IMR-90 (cell line): ENCODE results near the gene DAD1. TPM values are rescaled to one million over a fixed set of nuclear protein-coding genes. Genes with fewer than 3 reads are reported as not detected.
A peak's percentile ranks its signal among the peaks of the same experiment; 100 is the strongest.

ENCODE experiments used
- ATAC-seq: fragments of 200-7000 bp; cut with Tn5 transposase; 2 replicates; pipeline ENCODE4 v1.9.1; 2020; ENCODE audit warnings: low read depth, mild to moderate bottlenecking, moderate library complexity
- BruUV-seq: library from RNA; stranded (reverse); fragments of 400-500 nt; replicated peaks from 2 replicates; lab custom pipeline; 2021; lab: Mats Ljungman, UMichigan
- CTCF ChIA-PET: fragments of 300-600 bp; formaldehyde crosslinking; extraction: SDS; loops from one replicate; lab custom pipeline; 2021; ENCODE audit warnings: antibody characterized with exemption; lab: Yijun Ruan, JAX
- POLR2A ChIA-PET: fragments of 300-600 bp; sonication (Branson Sonifier 250); formaldehyde crosslinking; loops from one replicate; lab custom pipeline; 2022; ENCODE audit warnings: antibody characterized with exemption; ENCODE audit not compliant: unreplicated experiment; lab: Charles Lee
- DNase-seq: peaks from one replicate; pipeline ENCODE4 v3.0.0; 2013
- H2AFZ ChIP-seq: replicated peaks from 2 replicates; pipeline ENCODE3; 2013; ENCODE audit warnings: low read length, mild to moderate bottlenecking; ENCODE audit not compliant: poor library complexity
- H2AK5ac ChIP-seq: 2 replicates; pipeline ENCODE4 v1.6.1; 2013; ENCODE audit warnings: low read depth, low read length, inconsistent platforms
- H2AK9ac ChIP-seq: replicated peaks from 2 replicates; pipeline ENCODE3; 2013; ENCODE audit warnings: mild to moderate bottlenecking, low read depth, low read length, moderate library complexity; ENCODE audit not compliant: poor library complexity
- H2BK120ac ChIP-seq: 2 replicates; pipeline ENCODE4 v1.6.1; 2013; ENCODE audit warnings: low read depth, low read length, inconsistent platforms
- H2BK15ac ChIP-seq: 3 replicates; pipeline ENCODE4 v1.6.1; 2013; ENCODE audit warnings: low read depth, low read length, inconsistent platforms
- H2BK20ac ChIP-seq: 2 replicates; pipeline ENCODE4 v1.6.1; 2013; ENCODE audit warnings: low read depth, mild to moderate bottlenecking, inconsistent platforms, low read length, moderate library complexity
- H2BK5ac ChIP-seq: 2 replicates; pipeline ENCODE4 v1.6.1; 2013; ENCODE audit warnings: mild to moderate bottlenecking, low read depth, low read length, inconsistent platforms; ENCODE audit not compliant: poor library complexity, severe bottlenecking
- H3K14ac ChIP-seq: replicated peaks from 2 replicates; pipeline ENCODE4 v1.6.1; 2013; ENCODE audit warnings: low read depth, low read length, inconsistent platforms
- H3K18ac ChIP-seq: 2 replicates; pipeline ENCODE4 v1.6.1; 2013; ENCODE audit warnings: low read depth, low read length, control low read depth
- H3K23ac ChIP-seq: 2 replicates; pipeline ENCODE4 v1.6.1; 2013; ENCODE audit warnings: low read depth, low read length, inconsistent platforms
- H3K27ac ChIP-seq: 2 replicates; pipeline ENCODE4 v1.5.1; 2013; ENCODE audit warnings: mild to moderate bottlenecking, control low read depth, low read length; ENCODE audit not compliant: insufficient read depth
- H3K27me3 ChIP-seq: 2 replicates; pipeline ENCODE4 v1.6.1; 2013; ENCODE audit warnings: low read length; ENCODE audit not compliant: control insufficient read depth, insufficient read depth
- H3K36me3 ChIP-seq: 2 replicates; pipeline ENCODE4 v1.6.1; 2013; ENCODE audit warnings: low read length, mixed read lengths; ENCODE audit not compliant: control insufficient read depth, insufficient read depth
- H3K4ac ChIP-seq: 2 replicates; pipeline ENCODE4 v1.6.1; 2013; ENCODE audit warnings: low read depth, low read length, inconsistent platforms
- H3K4me1 ChIP-seq: 2 replicates; pipeline ENCODE4 v1.6.1; 2013; ENCODE audit warnings: low read length, mixed read lengths; ENCODE audit not compliant: control insufficient read depth, insufficient read depth
- H3K4me2 ChIP-seq: 2 replicates; pipeline ENCODE4 v1.6.1; 2013; ENCODE audit warnings: low read depth, mild to moderate bottlenecking, control low read depth, low read length, moderate library complexity
- H3K4me3 ChIP-seq: 2 replicates; pipeline ENCODE4 v1.5.1; 2013; ENCODE audit warnings: low read depth, mild to moderate bottlenecking, control low read depth, low read length, moderate library complexity; ENCODE audit not compliant: insufficient read depth
- H3K56ac ChIP-seq: 2 replicates; pipeline ENCODE4 v1.6.1; 2013; ENCODE audit warnings: low read length, inconsistent platforms; ENCODE audit not compliant: insufficient read depth; ENCODE audit errors: extremely low read depth
- H3K79me1 ChIP-seq, 2 experiments: 2 replicates each; pipeline ENCODE4 v1.6.1; 2013; ENCODE audit warnings: low read length in 2 of 2, inconsistent platforms in 1 of 2, low read depth in 1 of 2
- H3K9ac ChIP-seq: 2 replicates; pipeline ENCODE4 v1.6.1; 2013; ENCODE audit warnings: low read depth, low read length, control low read depth
- H3K9me1 ChIP-seq: 2 replicates; pipeline ENCODE4 v1.6.1; 2013; ENCODE audit warnings: low read length, inconsistent platforms; ENCODE audit not compliant: insufficient read depth
- H3K9me3 ChIP-seq: 2 replicates; pipeline ENCODE4 v1.6.1; 2013; ENCODE audit warnings: low read length; ENCODE audit not compliant: control insufficient read depth, insufficient read depth
- H4K20me1 ChIP-seq: 2 replicates; pipeline ENCODE4 v1.6.1; 2013; ENCODE audit warnings: low read length, inconsistent platforms; ENCODE audit not compliant: insufficient read depth
- H4K5ac ChIP-seq: 2 replicates; pipeline ENCODE4 v1.6.1; 2013; ENCODE audit warnings: mild to moderate bottlenecking, low read depth, low read length, control low read depth
- H4K8ac ChIP-seq, 2 experiments: 2 replicates each; pipeline ENCODE4 v1.6.1; 2013; ENCODE audit warnings: low read depth in 2 of 2, low read length in 2 of 2, control low read depth in 1 of 2, inconsistent platforms in 1 of 2
- H4K91ac ChIP-seq: 2 replicates; pipeline ENCODE4 v1.6.1; 2013; ENCODE audit warnings: low read depth, low read length, inconsistent platforms; ENCODE audit not compliant: insufficient read depth
- CEBPB ChIP-seq: IDR thresholded peaks from 2 replicates; pipeline ENCODE4 v1.6.1; 2012; ENCODE audit warnings: low read depth, low read length, improper control_type of control experiment
- CHD1 ChIP-seq: IDR thresholded peaks from 2 replicates; pipeline ENCODE4 v1.6.1; 2012; ENCODE audit warnings: low read depth, low read length, improper control_type of control experiment
- MXI1 ChIP-seq: IDR thresholded peaks from 2 replicates; pipeline ENCODE4 v1.6.1; 2012; ENCODE audit warnings: low read depth, mild to moderate bottlenecking, low read length, moderate library complexity, borderline replicate concordance
- RAD21 ChIP-seq: IDR thresholded peaks from 2 replicates; pipeline ENCODE4 v1.6.1; 2012; ENCODE audit warnings: low read length, improper control_type of control experiment
- RCOR1 ChIP-seq: IDR thresholded peaks from 2 replicates; pipeline ENCODE4 v1.6.1; 2012; ENCODE audit warnings: mild to moderate bottlenecking, low read length, improper control_type of control experiment; ENCODE audit not compliant: insufficient replicate concordance
- SMC3 ChIP-seq: fragments of 150-350 bp; IDR thresholded peaks from 2 replicates; pipeline ENCODE4 v1.6.1; 2016; ENCODE audit warnings: low read depth, mild to moderate bottlenecking, antibody characterized with exemption, low read length, moderate library complexity
- WGBS, 2 experiments: methylation state at CpG; one replicate each; pipeline versions ENCODE4 v1.1.5 to v1.1.7; 2013; ENCODE audit warnings: missing lambda C conversion rate in 2 of 2; ENCODE audit not compliant: insufficient read length in 1 of 2; ENCODE audit errors: extremely low coverage in 2 of 2; 5-methylcytosine and 5-hydroxymethylcytosine counted together
- dilution Hi-C: fragments of 300-500 bp; cut with HindIII; formaldehyde crosslinking; loops from one replicate; pipeline ENCODE4 v1.14.3; 2018; ENCODE audit warnings: low sequenced_read_pairs; ENCODE audit not compliant: unreplicated experiment
- in situ Hi-C: fragments of 300-500 bp; cut with MboI; formaldehyde crosslinking; loops from 3 replicates; pipeline ENCODE4 v1.14.3; 2019; ENCODE audit warnings: low sequenced_read_pairs, inconsistent platforms, mixed read lengths
- intact Hi-C: fragments of 100-400 bp; cut with micrococcal nuclease; formaldehyde crosslinking; loops from 2 replicates; pipeline ENCODE4 v1.10.0; 2022
- polyA plus RNA-seq, 3 experiments: library from polyadenylated mRNA; depleted of rRNA; stranded (reverse); fragments of >200 nt; gene quantifications; 2 replicates each; pipeline ENCODE4 v1.2.3, GENCODE V29; 2012; ENCODE audit warnings: low replicate concordance in 1 of 3
- total RNA-seq: library from RNA; depleted of rRNA; stranded (reverse); fragments of >200 nt; gene quantifications from 2 replicates; pipeline ENCODE4 v1.2.3, GENCODE V29; 2012
- TF ChIP-seq, protein P1 (sequence below): conservative IDR thresholded peaks from 2 replicates; pipeline ENCODE4 v1.5.1; 2012; ENCODE audit warnings: mild to moderate bottlenecking, low read depth, low read length, improper control_type of control experiment

Gene DAD1
- total and polyA plus RNA-seq, 2 of the 4 experiments (the other 2 are of a cell fraction) = 396 to 496 TPM

DNA sequence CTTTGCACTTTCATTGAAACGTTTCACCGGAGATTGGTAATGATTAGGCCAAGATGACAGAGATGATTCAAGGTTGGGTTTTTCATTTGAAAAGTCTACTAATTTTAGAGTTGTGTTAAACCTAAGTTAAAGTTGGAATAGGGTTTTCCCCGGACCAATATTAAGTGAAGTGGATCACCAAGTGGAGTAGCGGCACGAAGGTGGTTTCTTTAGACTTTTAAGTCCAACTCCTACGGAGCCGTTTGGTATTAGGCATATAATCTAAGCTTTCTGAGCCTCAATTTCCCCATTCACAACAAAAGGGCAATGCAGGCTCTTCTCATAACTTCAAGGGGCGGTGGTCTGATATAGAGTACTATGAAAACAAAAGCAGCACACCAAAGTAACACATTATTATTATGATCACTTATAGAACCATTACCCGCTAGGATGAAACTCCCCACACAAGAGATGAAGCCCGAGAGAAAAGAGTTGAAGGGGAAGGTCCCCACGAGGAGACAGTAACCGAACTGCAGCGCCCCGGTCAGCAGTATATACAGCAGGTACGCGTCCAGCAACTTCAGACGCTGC lies 413 bp downstream of the DAD1 start:
- Histone ChIP-seq H3K9me1 (peaks cover 3% of the 10 kb centered on the region), H3K36me3 (peaks cover 4% of the 10 kb centered on the region), H4K8ac (peak overlapping the region; percentile 75 to 95), H2BK5ac (peak overlapping the region; percentile 48), H3K23ac (peak overlapping the region; percentile 97; the same call in 1 of the 2 replicates), H2BK20ac (no peak overlapping the region), H3K4ac (peak overlapping the region; percentile 90), H3K27ac (peak overlapping the region; percentile 75), H3K9ac (peak overlapping the region; percentile 89), H3K56ac (peak overlapping the region; percentile 88), H3K4me2 (peak overlapping the region; percentile 80), H3K18ac (peak overlapping the region; percentile 33), H3K14ac (peak overlapping the region; percentile 99), H2AK5ac (peak overlapping the region; percentile 89), H2BK15ac (0 out of 3 replicates have a peak overlapping the region, but pooled peaks have one; percentile 11), H3K9me3 (no peaks in the 10 kb centered on the region), H4K91ac (peak overlapping the region; percentile 84), H2AK9ac (peak overlapping the region; percentile 97), H4K5ac (peak overlapping the region; percentile 75), H3K27me3 (no peaks in the 10 kb centered on the region; the same call in 1 of the 2 replicates), H4K20me1 (peaks cover 10% of the 10 kb centered on the region), H2AFZ (peak overlapping the region; percentile 96), H3K4me3 (peak overlapping the region; percentile 63), H2BK120ac (peak overlapping the region; percentile 17; the same call in 1 of the 2 replicates), H3K4me1 (peaks cover 3% of the 10 kb centered on the region), H3K79me1 (peaks cover 8 to 34% of the 10 kb centered on the region in 2 experiments)
- TF ChIP-seq, protein P1, sequence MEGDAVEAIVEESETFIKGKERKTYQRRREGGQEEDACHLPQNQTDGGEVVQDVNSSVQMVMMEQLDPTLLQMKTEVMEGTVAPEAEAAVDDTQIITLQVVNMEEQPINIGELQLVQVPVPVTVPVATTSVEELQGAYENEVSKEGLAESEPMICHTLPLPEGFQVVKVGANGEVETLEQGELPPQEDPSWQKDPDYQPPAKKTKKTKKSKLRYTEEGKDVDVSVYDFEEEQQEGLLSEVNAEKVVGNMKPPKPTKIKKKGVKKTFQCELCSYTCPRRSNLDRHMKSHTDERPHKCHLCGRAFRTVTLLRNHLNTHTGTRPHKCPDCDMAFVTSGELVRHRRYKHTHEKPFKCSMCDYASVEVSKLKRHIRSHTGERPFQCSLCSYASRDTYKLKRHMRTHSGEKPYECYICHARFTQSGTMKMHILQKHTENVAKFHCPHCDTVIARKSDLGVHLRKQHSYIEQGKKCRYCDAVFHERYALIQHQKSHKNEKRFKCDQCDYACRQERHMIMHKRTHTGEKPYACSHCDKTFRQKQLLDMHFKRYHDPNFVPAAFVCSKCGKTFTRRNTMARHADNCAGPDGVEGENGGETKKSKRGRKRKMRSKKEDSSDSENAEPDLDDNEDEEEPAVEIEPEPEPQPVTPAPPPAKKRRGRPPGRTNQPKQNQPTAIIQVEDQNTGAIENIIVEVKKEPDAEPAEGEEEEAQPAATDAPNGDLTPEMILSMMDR = no peak
- TF ChIP-seq CHD1 = peak; percentile 80; the same call in 1 of the 2 replicates
- no peak for TF ChIP-seq CEBPB
- TF ChIP-seq MXI1 = 0 out of 2 replicates have a peak, but pooled peaks have one; percentile 56
- TF ChIP-seq SMC3 = no peak
- no peak for TF ChIP-seq RCOR1
- 0 out of 2 replicates have a peak, but pooled peaks have one; percentile 1 for TF ChIP-seq RAD21
- POLR2A ChIA-PET = interaction anchor here (0.9 to 1.1 kb wide), 2 partner anchors 10 to 394 kb away, joined by 5 to 6 read pairs; partner anchors contain the start of gene AJUBA
- DNase-seq (no peak), ATAC-seq (no peak)
- dilution Hi-C loops (no loop called here), intact Hi-C loops (no loop called here), in situ Hi-C loops (loop anchor here (10.0 kb wide), 1 partner anchor 256 kb away; no protein-coding TSS in a partner anchor)
- TSS peak; percentile 79 for BruUV-seq
- WGBS, 2 experiments = 2% methylated on average over 7 of the region's 17 CpGs; no CpG with 5 or more reads in 1 of the 2 experiments
- CTCF ChIA-PET = interaction anchor here (1.5 to 2.6 kb wide), 4 partner anchors 8 to 64 kb away, joined by 4 to 14 read pairs (median 8); partner anchors contain the start of gene ABHD4
